ENCODE results near the gene CDO1.

CDO1 gene

DNA sequence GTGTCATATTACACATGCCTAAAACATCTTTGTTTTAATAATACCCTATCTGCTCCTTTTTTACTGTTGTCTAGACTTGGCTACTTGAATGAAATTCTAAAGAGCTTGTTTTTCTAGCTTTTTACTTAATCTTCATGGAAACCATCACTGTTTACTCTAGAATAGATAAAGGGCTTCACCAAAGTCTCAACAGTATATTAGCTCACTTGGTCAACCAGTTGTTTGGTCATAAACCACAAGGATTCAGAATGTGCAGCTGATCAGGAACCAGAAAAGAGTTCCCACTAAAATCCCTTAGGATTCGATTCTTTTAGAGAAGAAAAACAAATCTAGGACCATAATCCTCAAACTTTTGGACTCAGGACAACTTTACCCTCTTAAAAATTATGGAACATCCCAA is 38.0 kb downstream of the CDO1 start:
- DNase-seq = no peak

DNA sequence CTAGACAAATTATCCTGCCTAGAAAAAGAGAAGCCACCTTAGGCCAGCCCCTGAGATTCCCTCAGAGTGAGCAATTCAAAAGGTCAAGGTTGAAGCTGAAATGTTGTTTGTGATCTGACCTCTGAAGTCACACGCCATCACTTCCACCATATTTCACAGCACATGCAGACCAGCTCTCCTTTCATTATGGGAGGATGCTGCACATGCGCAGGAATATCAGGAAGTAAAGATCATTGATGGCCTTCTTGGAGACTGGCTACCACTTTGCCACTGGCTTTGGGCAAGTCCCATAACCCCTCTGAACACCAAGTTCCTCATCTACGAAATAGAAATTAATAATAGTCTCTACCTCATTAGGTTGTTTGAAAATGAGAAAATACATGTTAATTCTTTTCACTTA is 39.5 kb downstream of the CDO1 start:
- DNase-seq = no peak

DNA sequence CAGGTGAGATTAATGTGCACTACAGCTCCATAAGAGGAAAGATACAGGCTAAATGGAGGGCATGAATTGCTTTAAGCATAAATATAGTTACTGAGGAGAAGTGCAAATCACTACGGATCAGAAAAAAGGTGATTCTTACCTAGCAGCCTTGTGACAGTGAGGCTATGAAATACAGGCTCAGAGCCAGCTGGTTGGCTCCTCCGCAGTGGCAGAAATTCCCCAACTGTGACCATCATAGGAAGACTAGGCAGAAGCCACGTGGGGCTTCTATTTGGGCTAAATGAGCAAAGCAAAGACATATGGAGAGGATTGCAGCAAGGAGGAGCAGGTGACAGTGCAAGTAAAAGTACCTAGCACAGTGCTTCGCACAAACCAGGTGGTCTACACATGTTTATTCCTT is 40.5 kb downstream of the CDO1 start:
- no peak for DNase-seq

DNA sequence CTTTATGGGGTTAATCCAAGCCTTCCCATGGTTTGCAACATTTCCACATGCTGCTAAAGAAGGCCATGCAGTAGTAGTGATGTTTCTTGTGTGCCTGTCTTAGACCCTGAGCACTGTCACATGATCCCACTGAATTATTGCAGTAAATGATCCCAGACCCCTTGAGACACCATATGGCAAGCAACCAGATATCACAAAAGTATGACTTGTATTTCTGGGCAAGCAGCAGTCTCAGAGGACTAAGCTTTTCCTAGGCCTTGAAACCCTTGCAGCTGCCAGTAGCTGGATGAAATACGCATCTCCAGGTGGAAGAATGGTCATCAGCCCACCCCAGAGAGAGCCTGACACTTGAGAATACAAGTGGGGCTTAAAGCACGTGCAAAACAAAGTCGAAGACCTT is 41.8 kb downstream of the CDO1 start:
- no peak for DNase-seq

DNA sequence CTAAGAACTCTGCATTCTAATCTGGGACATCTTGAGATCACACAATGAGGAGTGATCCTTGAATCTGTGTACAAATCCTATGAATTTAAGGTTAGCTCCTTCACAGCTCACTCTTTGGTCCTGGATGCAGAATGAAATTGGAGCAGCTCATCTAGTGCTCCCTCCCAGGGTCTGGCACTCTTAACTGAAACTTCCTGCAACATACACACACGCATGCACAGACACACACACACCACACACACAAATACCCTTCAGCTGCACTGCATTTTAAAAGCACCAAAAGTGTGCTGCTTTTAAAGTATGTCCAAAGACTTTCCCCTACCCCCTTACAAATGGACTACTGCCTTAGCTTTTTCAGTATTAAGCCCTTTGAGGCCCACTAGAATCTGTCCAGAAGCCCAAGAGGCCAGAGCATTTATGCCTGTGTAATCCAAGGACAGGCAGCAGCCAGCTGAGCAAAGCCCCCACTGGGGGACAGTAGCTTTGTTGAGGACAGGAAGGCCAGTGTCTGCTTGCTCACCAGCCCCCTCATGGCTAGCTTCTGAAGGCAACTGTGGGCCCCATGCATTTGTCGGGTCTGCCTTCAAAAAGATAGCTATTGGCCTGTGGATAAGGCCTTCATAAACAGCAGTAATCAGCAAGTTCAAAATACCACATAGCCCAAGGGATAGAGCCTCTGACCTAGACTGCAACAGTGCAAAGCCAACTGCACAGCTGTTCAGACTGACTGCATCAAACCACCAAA is 43.6 kb downstream of the CDO1 start:
- no peak for DNase-seq

DNA sequence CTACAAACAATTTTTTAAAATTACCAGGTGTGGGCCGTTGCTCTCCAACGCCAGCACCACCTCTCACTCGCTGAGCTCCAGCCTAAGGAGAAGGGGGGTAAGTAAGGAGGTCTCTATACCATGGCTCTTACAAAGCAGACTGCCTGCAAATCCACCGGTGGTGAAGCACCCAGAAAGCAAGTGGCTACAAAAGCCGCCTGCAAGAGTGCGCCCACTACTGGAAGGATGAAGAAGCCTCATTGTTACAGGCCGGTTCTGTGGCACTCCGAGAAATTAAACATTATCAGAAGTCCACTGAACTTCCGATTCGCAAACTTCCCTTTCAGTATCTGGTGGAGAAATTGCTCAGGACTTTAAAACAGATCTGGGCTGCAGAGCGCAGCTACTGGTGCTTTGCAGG is 46.0 kb downstream of the CDO1 start:
- peak in 1 of 4 experiments; percentile 0 for DNase-seq

DNA sequence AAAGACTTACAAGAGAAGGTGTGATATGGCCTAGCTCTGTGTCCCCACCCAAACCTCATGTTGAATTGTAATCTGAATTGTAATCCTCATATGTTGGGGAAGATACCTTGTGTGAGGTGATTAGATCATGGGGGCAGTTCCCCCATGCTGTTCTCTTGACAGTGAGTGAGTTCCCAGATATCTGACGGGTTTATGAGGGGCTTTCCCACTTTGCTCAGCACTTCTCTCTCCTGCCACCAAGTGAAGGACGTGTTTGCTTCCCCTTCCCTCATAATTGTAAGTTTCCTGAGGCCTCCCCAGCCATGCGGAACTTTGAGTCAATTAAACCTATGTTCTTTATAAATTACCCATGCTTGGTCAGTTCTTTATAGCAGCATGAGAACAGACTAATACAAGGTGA is 49.0 kb downstream of the CDO1 start:
- no peak for DNase-seq

DNA sequence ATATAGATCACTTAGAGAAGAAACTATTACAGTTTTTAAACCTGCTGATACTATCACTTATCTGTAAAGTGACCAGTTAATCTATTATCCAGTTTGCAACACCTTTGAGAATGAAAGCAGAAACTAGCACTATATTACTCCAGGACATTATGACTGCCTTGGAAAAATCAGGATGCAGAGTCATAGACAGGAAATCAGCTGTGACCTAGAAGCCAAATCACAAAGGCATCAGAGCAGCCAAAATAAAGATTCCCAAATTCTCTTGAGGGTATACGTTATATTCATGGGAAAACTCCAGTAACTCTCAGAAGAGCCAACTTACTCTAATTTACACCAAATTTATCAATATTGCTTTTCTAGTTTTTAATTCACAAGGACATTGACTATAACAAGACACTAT is 49.9 kb downstream of the CDO1 start:
- DNase-seq = no peak

DNA sequence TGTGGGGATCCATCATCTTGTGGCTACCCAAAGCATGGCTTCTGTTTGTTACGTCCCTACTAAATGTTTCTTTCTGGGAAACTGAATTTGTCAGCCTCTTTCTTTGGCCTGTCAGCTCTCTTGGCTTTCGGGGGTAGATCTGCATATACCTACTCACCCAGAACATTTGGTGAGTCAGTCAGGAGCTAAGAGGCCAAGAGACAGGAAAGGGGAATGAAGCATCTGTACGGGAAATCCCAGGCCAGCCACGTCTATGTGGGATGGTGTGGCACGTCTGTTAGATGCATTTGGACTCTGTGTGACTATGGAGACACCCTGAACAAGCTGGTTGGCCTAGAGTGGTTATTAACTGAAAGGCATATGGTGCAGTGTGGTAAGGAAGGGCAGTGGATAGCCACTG is 58.1 kb downstream of the CDO1 start:
- DNase-seq = no peak

DNA sequence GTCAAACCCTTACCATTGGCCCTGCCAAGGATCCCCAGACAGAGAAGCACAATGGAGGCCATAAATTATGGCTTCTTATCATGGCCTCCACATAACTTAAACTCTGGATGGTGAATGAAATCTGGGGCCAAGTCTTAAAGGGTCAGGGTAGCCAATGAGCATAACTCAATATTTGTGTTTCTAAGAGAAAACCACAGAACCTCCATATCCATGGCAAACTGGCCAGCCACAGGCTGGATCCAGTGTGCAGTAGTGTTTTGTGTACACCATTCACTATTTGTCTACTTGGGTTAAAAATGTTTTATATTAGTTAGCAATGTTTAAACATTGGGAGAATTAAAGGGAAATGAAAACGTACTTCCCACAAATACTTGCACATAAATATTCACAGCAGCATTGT is 60.8 kb downstream of the CDO1 start:
- DNase-seq = no peak

Measured in activated CD4-positive, CD25-positive, alpha-beta regulatory T cell (primary cell).